Progenitor cell of endocrine pancreas (in vitro differentiated cells): Measurements from ENCODE around the gene CST11. TPM values are rescaled to one million over a fixed set of nuclear protein-coding genes. Genes with fewer than 3 reads are reported as not detected.

Experiments
- DNase-seq: peaks from one replicate; pipeline ENCODE4 v3.0.0; 2021; ENCODE audit warnings: low spot score; ENCODE audit not compliant: unreplicated experiment
- H3K27ac Mint-ChIP-seq: 2 replicates; pipeline ENCODE4 v1.8.0; 2021; ENCODE audit warnings: mild to moderate bottlenecking, moderate library complexity, mixed read lengths
- H3K27me3 Mint-ChIP-seq: 2 replicates; pipeline ENCODE4 v1.8.0; 2021; ENCODE audit warnings: mixed read lengths
- H3K36me3 Mint-ChIP-seq: 2 replicates; pipeline ENCODE4 v1.8.0; 2022; ENCODE audit warnings: mixed read lengths; ENCODE audit not compliant: insufficient read depth
- H3K4me1 Mint-ChIP-seq: 2 replicates; pipeline ENCODE4 v1.8.0; 2021; ENCODE audit warnings: low read depth, mixed read lengths
- H3K4me3 Mint-ChIP-seq: 2 replicates; pipeline ENCODE4 v1.8.0; 2021; ENCODE audit warnings: low read depth, mild to moderate bottlenecking, moderate library complexity, mixed read lengths
- H3K9me3 Mint-ChIP-seq: 2 replicates; pipeline ENCODE4 v1.8.0; 2021; ENCODE audit warnings: low read depth, mixed read lengths
- total RNA-seq: library from RNA; stranded (reverse); gene quantifications from 2 replicates; pipeline ENCODE4 v1.2.1, GENCODE V29; 2021
- TF ChIP-seq, protein P1 (sequence below): fragments of 200-600 bp; sonication (generic); IDR thresholded peaks from one replicate; pipeline ENCODE4 v1.5.0; 2021; ENCODE audit warnings: antibody characterized with exemption, mild to moderate bottlenecking; ENCODE audit not compliant: unreplicated experiment

CST11 gene
- total RNA-seq, 1 donor from 2014 or later, result not detected

DNA sequence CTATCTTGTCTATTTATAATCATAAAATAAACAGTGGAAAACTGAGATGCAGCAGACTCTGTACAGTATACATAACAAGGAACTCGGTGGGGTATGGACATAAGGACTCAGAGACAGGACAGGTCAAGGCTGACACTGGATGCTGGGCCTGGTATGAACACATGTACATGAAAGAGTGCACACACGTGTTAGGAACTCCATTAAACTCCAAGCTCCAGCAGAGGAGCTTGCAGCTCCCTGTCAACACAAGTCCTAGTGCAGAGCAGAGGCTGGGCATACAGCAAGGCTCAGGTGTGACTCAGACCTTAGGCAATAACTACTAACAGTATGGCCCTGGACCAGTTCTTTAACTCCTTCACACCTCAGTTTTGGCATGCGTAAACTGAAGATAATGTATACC is 48.5 kb downstream of the CST11 start:
- H3K4me1 Mint-ChIP-seq, result peaks cover 1% of the 10 kb centered on the region
- H3K4me3 Mint-ChIP-seq, result no peak overlapping the region

DNA sequence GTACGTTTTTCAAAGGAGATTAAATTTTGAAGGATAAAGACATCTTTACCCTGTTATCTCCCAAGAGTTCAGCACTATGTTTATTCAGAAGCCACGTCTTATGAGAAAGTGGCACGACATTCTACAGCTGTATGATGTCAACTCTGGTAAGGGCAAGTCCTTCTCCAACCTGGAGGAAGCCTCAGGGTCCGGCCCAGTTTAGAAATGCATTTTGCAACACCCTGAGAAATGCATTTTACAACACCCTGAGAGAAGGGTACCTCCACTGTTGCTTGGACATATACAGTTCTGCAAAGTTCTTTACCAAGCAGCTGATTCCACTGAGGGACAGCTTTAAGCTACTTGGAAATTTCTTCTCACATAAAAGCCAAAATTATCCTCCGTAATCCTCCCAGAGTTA is 48.9 kb downstream of the CST11 start:
- Mint-ChIP-seq H3K9me3 (no peaks in the 10 kb centered on the region), H3K4me3 (no peak overlapping the region), H3K4me1 (no peaks in the 10 kb centered on the region), H3K27ac (no peak overlapping the region), H3K27me3 (no peaks in the 10 kb centered on the region), H3K36me3 (peaks cover 6% of the 10 kb centered on the region)
- TF ChIP-seq, protein P1, sequence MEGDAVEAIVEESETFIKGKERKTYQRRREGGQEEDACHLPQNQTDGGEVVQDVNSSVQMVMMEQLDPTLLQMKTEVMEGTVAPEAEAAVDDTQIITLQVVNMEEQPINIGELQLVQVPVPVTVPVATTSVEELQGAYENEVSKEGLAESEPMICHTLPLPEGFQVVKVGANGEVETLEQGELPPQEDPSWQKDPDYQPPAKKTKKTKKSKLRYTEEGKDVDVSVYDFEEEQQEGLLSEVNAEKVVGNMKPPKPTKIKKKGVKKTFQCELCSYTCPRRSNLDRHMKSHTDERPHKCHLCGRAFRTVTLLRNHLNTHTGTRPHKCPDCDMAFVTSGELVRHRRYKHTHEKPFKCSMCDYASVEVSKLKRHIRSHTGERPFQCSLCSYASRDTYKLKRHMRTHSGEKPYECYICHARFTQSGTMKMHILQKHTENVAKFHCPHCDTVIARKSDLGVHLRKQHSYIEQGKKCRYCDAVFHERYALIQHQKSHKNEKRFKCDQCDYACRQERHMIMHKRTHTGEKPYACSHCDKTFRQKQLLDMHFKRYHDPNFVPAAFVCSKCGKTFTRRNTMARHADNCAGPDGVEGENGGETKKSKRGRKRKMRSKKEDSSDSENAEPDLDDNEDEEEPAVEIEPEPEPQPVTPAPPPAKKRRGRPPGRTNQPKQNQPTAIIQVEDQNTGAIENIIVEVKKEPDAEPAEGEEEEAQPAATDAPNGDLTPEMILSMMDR, result no peak
- DNase-seq, result no peak

More for the DNA sequence above, 48.5 kb downstream of the CST11 start:
- peaks cover 6% of the 10 kb centered on the region for H3K36me3 Mint-ChIP-seq
- H3K27ac Mint-ChIP-seq, result no peak overlapping the region
- no peak for DNase-seq
- TF ChIP-seq, protein P1, result no peak
- H3K9me3 Mint-ChIP-seq, result no peaks in the 10 kb centered on the region
- no peaks in the 10 kb centered on the region for H3K27me3 Mint-ChIP-seq

DNA sequence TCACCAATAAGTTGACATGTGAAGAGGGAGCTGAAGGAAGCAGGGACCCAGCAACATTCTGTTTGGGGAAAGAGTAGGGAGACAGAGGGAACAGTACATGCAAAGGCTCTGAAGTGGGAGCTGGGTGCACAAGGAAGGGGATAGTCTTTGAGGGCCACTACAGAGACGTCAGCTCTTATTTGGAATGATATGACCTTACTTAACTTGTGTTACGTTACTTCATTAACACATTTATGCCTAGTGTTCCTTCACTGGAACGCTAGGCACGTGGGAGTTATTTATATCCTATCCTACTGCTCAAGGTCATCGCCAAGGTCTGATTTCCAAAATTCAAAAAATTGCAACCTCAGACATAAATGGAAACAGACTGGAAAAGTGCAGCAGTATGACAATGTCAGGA is 51.6 kb downstream of the CST11 start:
- peaks cover 6% of the 10 kb centered on the region for H3K36me3 Mint-ChIP-seq
- H3K4me1 Mint-ChIP-seq, result no peaks in the 10 kb centered on the region
- no peak overlapping the region for H3K27ac Mint-ChIP-seq
- TF ChIP-seq, protein P1, result no peak
- H3K27me3 Mint-ChIP-seq, result no peaks in the 10 kb centered on the region
- DNase-seq, result no peak
- no peak overlapping the region for H3K4me3 Mint-ChIP-seq
- H3K9me3 Mint-ChIP-seq, result no peaks in the 10 kb centered on the region

Other genes with a start within 250 kb of the CST11 start
- gene NXT1, start 102.1 kb downstream of the CST11 start, total RNA-seq, result 19.2 and 21.2 TPM in 2 replicates
- gene GZF1, start 90.7 kb downstream of the CST11 start, total RNA-seq, result 14.3 and 17.8 TPM in 2 replicates
- gene NAPB, start 31.4 kb downstream of the CST11 start, total RNA-seq, result 20.1 and 22.2 TPM in 2 replicates
- not detected in 2 replicates for gene CSTL1, start 13.2 kb downstream of the CST11 start, total RNA-seq
- not detected in 2 replicates for gene CST8, start 38.2 kb upstream of the CST11 start, total RNA-seq
- gene CST9L, start 115.6 kb upstream of the CST11 start, total RNA-seq, result not detected in 2 replicates
- not detected in 2 replicates for gene CST9, start 153.0 kb upstream of the CST11 start, total RNA-seq
- gene CST3, start 185.1 kb upstream of the CST11 start, total RNA-seq, result 247 and 257 TPM in 2 replicates
- not detected in 2 replicates for gene CST4, start 236.2 kb upstream of the CST11 start, total RNA-seq